Measurements from ENCODE around the gene CALD1. TPM values are rescaled to one million over a fixed set of nuclear protein-coding genes. Genes with fewer than 3 reads are reported as not detected.

CALD1 gene
- 10 to 100 TPM; 57.0 to 72.6 TPM for total RNA-seq

- no peaks in the 10 kb centered on the region for H3K27me3 ChIP-seq
- ATAC-seq (peak; percentile 72), DNase-seq (peak; percentile 21 to 55 (median 44))
- no peaks in the 10 kb centered on the region for H3K36me3 ChIP-seq (replicated peaks in 1 of 2; ENCODE audit: insufficient read depth in 1 of 2, low read depth in 2 of 2)
- H3K27ac ChIP-seq, result peak within 1 kb of the TSS in 3 of 4 donors; percentile 29 to 34 (median 31)
- no peaks in the 10 kb centered on the region for H3K9me3 ChIP-seq
- intact Hi-C loops (cut with DNase I), result no loop called here
- H3K4me1 ChIP-seq, result no peaks in the 10 kb centered on the region
- H3K4me3 ChIP-seq, result no peak within 1 kb of the TSS
- WGBS, 2 donors, result 22 to 26% methylated on average over 15 of the region's 15 CpGs
- peak in 2 of 3 donors; percentile 45 to 52 for TF ChIP-seq POLR2A (IDR thresholded peaks at IDR 0.05)
- no peak for TF ChIP-seq CTCF (IDR thresholded peaks at IDR 0.05)
Measured at GRCh38 chr7:134778941-134779740, at the start of gene CALD1. TSS of gene CALD1 (plus strand) at chr7:134779634. CDS start at chr7:134867734, 88,100 bp downstream.

- H3K27ac ChIP-seq, result peak overlapping the region in 1 of 4 donors; percentile 13
- WGBS, 2 donors, result 67 to 73% methylated on average over 4 of the region's 4 CpGs
- ATAC-seq, result peak; percentile 30
- H3K4me3 ChIP-seq, result no peak overlapping the region
- no peaks in the 10 kb centered on the region for H3K36me3 ChIP-seq (replicated peaks in 1 of 2; ENCODE audit: insufficient read depth in 1 of 2, low read depth in 2 of 2)
- no peaks in the 10 kb centered on the region for H3K4me1 ChIP-seq
- no peak for DNase-seq
- H3K27me3 ChIP-seq, result no peaks in the 10 kb centered on the region
- no peaks in the 10 kb centered on the region for H3K9me3 ChIP-seq
- TF ChIP-seq CTCF (IDR thresholded peaks at IDR 0.05) (no peak), POLR2A (IDR thresholded peaks at IDR 0.05) (no peak)
- intact Hi-C loops (cut with DNase I), result no loop called here
Measured at GRCh38 chr7:134729895-134730294, 49.5 kb upstream of the CALD1 start.

GRCh38 chr7:134730411-134730829 lies 49.0 kb upstream of the CALD1 start:
- Histone ChIP-seq H3K4me3 (no peak overlapping the region), H3K9me3 (no peaks in the 10 kb centered on the region), H3K36me3 (replicated peaks in 1 of 2; ENCODE audit: insufficient read depth in 1 of 2, low read depth in 2 of 2) (no peaks in the 10 kb centered on the region), H3K4me1 (no peaks in the 10 kb centered on the region), H3K27me3 (no peaks in the 10 kb centered on the region), H3K27ac (no peak overlapping the region)
- intact Hi-C loops (cut with DNase I), result no loop called here
- no peak for TF ChIP-seq POLR2A (IDR thresholded peaks at IDR 0.05)
- ATAC-seq (peak; percentile 15), DNase-seq (no peak)
- WGBS, 2 donors, result 6 to 19% methylated on average over 1 of the region's 1 CpG

- ATAC-seq, result no peak
- Histone ChIP-seq H3K4me1 (no peaks in the 10 kb centered on the region), H3K4me3 (no peak overlapping the region), H3K27ac (no peak overlapping the region), H3K27me3 (no peaks in the 10 kb centered on the region), H3K36me3 (replicated peaks in 1 of 2; ENCODE audit: insufficient read depth in 1 of 2, low read depth in 2 of 2) (no peaks in the 10 kb centered on the region), H3K9me3 (no peaks in the 10 kb centered on the region)
- no peak for DNase-seq
- 68 to 70% methylated on average over 1 of the region's 1 CpG for WGBS, 2 donors
- intact Hi-C loops (cut with DNase I), result no loop called here
- TF ChIP-seq CTCF (IDR thresholded peaks at IDR 0.05) (no peak), POLR2A (IDR thresholded peaks at IDR 0.05) (no peak)
Measured at GRCh38 chr7:134731616-134732015, 47.8 kb upstream of the CALD1 start.

- DNase-seq, result no peak
- no peaks in the 10 kb centered on the region for H3K27me3 ChIP-seq
- H3K27ac ChIP-seq, result no peak overlapping the region
- WGBS, 2 donors, result 82 to 88% methylated on average over 6 of the region's 6 CpGs
- no peaks in the 10 kb centered on the region for H3K36me3 ChIP-seq (replicated peaks in 1 of 2; ENCODE audit: insufficient read depth in 1 of 2, low read depth in 2 of 2)
- H3K9me3 ChIP-seq, result no peaks in the 10 kb centered on the region
- H3K4me1 ChIP-seq, result no peaks in the 10 kb centered on the region
- intact Hi-C loops (cut with DNase I), result no loop called here
- ATAC-seq, result no peak
- TF ChIP-seq POLR2A (IDR thresholded peaks at IDR 0.05) (no peak), CTCF (IDR thresholded peaks at IDR 0.05) (no peak)
- no peak overlapping the region for H3K4me3 ChIP-seq
Measured at GRCh38 chr7:134732728-134733127, 46.7 kb upstream of the CALD1 start.

All from body of pancreas (tissue), 4 donors.